HG02798 (cell line): ENCODE results near the gene KDM4B.

Experiments used
- ATAC-seq: cut with Tn5 transposase; IDR thresholded peaks from one replicate; pipeline ENCODE4 v1.9.1; 2021; ENCODE audit warnings: mild to moderate bottlenecking; ENCODE audit not compliant: unreplicated experiment, poor library complexity

KDM4B gene

DNA sequence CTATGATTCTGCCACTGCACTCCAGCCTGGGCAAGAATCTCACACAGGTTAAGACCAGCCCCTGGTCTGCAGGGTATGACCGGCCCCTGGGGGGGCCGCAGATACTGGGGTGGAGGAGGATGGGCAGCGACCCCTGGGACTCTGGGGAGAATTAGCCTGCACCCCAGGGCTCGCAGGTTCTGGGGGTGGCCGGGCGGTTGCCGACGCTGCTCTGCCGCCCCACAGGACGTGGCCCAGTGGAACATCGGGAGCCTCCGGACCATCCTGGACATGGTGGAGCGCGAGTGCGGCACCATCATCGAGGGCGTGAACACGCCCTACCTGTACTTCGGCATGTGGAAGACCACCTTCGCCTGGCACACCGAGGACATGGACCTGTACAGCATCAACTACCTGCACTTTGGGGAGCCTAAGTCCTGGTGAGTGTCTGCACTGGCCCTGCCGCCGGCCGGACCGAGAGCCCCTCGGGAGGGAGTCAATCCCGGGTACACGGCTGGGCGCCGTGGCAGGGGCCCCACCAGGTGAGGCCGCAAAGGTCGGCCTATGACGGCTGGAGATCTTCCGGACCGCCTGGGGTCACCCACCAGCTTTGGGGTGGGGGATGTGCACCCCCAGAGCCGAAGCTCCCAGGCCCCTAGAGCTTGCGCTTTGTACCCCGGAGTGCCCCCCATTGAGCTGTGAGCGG is 78.5 kb downstream of the KDM4B start:
- no peak for ATAC-seq

DNA sequence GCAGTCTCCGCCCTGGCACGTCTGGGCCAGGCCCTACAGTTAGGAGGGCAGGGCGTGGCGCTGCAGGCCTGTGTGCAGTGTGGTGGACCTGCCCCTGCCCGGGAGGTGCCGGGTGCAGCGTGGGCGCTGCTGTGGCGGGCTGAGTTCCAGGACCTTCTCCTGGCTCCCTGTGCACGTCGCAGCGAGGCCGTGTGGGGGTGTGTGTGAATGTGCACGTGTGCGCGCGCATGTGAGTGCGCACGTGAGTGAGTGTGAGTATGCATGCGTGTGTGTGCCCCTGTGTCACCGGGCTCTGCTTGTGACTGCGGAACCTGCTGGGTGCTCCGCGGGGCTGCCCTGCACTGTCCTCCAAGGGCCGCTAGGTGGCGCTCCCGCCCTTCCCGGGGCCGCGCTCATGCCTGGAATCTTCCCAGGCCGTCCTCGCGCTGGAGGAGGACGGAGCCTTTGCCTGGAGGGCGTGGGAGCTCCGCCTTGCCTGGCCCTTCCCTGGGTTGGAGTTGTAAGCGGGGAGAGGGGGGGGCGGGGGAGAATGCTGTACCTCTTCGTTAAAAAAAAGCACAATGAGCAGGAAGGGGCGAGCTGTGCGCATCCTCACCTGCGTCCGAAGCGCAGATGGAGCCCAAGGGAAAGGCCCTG is 79.3 kb downstream of the KDM4B start:
- ATAC-seq, result peak; percentile 48

DNA sequence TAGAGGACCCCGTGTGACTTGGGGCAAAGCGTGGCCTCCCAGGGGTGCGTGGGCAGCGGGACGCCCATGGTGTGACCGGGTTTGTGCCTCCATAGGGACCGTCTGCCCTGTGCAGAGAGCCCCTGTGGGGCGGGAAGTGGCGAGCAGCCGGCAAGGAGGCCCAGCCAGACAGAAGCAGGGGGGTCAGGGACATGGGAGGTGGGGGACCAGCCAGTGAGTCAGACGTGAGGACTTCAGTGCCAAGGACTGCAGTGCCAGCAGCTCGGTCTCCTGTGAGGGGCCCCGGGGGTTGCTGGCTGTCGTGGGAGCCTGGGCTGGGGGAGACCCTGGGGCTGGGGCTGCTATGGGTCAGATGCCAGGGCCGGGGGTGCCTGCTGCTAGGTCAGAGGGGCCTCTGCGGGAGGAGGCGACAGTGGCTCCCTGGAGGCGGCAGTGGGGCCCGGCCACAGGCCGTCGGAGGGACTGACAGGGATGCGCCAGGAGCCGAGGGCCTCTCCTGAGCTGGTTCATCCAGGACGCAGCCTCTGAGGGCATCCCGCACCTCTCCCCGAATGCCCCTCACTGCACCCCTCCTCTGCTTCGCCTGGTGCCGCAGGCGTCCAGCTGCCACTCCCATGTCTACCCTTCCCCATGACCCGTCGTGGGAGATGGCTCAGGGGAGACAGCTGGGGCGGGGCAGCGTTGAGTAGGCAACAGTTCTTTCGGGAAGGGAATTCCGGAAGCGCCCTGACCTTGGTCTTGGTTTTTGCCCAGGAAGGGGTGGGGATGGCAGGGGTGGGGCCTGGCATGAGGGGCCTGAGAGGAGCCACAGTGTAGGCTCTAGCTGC is 80.0 kb downstream of the KDM4B start:
- ATAC-seq, result no peak

DNA sequence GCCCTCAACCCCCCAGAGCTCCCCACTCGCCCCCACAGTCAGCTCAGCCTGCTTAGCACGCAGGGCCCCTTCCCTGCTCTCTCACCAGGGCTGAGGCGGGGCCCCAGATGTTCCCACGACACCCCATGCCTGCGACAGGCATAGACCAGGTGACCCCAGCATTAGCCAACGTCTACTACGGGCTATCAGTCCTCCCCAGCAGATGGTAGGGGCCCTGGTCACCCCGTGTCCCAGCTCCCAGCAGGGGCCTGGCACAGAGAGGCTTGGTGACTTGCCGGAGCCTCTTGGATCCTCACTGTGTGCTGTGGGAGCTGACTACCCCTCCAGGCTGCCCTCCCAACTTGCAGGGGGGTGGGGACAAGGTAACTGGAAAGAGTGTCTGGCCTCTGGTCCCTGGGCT is 80.6 kb downstream of the KDM4B start:
- no peak for ATAC-seq

DNA sequence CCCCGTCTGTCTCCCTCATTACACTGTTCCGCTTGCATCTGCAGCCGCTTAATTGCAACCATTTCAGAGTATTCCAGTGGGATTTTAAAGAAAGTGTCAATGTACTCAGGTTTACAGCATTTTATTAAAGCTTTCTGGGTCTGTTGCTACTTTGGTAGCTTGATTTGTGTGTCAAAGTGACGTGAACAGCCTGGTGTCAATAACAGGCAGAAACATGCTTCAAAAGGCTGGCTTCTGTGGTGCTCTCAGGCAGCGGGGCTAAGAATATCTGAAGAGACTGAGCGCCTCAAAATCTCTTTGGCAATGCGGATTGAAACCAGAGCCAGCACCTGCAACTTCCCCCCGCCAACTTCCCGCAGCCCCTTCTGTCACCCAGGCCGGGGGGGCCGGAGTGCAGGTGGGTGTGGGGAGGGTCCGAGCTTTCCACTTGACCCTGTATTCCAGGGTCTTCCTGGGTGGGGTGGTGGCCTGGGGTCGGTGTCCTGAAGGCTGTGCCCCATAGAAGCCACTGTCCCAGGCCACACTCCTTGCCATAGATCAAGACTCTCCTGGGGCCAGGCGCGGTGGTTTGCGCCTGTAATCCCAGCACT is 81.2 kb downstream of the KDM4B start:
- ATAC-seq, result no peak

DNA sequence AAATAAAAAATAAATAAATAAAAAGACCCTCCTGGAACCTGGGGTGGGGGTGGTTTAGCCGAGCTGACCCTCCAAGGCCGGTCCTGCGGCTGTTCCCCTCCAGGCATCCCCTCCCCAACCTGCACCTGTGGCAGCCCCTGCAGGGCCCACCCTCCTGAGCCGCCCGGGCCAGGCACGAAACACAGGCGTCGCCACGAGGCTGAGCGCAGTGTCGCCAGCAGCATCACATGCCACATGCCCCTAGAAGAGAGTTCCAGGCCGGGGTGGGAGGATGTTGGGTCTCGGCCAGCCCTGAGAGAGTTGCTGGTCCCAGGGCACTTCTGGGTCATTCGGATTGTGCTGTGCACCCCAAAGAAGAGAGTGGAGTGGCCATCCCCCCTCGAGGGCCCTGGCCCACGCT is 82.0 kb downstream of the KDM4B start:
- no peak for ATAC-seq

DNA sequence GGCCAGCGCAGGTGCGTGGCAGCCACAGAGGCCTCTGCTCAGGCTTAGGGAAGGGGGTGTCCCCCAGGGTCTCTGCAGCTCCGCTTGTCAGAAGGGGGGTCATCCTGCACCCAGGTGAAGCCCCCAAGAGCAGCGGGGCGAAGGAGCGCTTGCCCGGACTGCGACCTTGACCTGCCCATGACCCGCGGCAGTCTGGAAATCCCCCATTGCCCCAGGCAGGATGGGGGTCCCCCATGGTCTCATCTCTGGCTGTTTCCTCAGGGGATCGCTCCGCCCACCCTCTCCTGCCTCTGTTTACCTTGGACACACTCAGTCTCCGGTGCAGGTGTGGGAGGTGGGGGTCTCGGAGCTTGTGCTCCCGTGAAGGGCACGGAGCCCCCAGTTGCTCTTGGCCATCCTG is 82.7 kb downstream of the KDM4B start:
- no peak for ATAC-seq

DNA sequence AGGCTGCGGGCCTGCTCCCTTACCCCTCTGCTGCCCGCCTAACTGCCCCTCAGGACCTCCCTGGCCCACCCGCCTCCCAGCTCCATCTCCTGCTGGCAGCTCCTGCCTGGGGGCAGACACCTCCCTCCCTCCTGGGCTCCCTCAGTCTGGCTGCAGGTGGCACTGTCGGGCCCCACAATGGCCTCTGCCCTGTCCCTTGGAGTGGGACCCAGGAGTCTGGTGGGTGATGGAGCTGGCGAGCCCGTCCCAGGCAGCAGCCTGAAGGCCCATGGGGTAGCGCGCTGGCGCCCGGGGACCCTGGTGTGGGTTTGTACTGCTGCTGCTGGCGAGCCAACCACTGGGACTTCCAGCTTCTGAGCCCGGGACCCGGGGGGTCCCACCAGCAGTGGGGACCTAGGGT is 83.6 kb downstream of the KDM4B start:
- ATAC-seq, result no peak

DNA sequence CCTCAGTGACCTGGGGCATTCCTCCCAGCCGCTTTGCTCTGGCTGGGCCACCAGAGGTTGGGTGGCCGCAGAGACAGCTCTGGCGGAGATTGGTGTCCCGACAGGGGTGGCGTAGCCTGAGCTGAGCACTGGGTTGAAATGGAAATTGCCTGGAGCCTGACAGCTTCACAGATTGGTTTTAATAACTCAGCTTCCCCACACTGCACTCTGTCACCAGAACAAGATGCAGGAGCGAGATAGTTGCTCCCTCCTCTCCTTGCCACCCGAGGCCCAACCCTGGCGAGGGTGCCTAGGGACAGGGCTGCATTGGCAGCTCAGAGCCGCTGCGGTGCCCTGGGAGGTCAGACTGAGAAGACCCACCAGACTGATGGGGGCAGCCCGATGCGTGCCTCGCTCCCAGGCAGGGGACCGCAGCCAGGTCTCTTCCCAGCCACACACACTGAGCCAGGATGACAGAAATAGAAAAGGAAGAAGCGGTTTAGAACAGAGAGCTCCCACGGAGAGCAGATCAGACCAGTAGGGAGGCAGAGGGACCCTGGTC is 84.1 kb downstream of the KDM4B start:
- no peak for ATAC-seq

DNA sequence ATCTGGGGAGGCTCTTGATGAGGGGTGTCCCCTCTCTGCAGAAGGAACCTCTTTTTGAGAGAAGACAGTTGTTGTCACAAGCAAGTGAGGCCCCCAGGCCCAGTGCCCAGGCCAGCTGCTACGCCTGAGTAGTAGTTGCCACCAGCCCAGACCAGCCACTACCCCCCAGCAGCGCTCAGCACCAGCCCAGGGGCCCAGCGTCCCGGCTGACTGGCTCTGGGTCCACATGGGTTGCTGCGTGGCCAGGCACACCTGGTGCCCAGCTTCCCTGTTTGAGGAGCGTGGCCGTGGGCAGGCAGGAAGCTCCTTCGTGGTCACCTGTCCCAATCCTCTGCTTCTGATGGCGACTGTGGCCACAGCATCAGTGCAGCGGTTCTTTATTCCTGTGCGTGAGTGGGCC is 84.7 kb downstream of the KDM4B start:
- no peak for ATAC-seq

DNA sequence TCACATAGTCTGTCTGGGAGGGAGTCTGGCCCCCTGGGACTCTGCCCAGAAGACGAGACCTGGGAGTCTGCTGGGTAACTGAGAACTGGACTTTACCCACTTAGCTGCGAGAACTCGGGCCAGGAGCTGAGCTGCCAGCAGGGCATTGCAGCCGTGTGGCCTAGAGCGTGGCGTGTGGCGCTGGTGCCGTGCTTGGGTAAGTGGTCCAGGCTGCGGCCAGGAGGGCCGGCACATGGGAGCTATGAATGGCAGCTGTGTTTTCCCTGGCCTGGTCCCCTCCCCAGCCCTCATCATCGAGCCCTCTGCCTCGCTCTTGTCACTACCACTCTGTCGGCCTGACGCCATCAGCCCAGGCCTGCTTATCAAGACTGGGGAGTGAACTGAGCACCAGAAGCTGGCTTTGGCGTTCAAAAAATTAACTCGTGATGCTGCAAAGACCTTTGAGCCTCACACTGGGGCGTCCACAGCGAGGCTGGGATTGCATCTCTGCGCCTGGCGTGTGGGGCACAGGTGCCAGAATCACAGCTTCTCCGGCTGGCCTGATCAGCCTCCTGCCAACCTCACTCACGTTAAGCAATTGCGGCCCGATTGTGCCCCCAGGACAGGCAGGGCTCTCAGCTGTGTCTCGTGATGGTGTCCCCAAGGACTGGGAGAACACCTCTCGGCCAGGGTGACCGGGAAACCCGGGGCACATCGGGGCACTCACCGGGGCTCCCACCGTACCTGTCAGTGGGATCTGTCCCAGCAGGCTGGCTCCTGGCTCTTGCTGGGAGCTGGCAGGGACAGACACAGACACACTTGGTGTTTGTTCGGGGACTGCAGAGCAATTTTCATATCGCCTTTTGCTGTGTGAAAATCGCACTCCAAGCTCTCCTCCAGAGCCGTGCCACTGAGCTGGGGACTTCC is 85.9 kb downstream of the KDM4B start:
- ATAC-seq, result no peak

DNA sequence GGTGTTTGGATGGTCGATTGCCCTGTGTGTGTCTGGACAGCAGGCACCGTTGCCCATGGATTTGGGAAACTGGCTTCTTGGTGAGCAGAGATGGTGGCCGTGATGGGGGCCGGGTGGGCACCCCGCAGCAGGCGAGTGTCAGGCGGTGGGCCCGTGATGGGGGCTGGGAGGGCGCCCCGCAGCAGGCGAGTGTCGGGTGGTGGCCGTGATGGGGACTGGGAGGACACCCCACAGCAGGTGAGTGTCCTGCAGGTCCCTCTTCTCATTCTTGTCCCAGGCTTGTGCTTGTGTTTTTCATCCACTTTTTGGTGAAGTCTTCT is 86.5 kb downstream of the KDM4B start:
- no peak for ATAC-seq

DNA sequence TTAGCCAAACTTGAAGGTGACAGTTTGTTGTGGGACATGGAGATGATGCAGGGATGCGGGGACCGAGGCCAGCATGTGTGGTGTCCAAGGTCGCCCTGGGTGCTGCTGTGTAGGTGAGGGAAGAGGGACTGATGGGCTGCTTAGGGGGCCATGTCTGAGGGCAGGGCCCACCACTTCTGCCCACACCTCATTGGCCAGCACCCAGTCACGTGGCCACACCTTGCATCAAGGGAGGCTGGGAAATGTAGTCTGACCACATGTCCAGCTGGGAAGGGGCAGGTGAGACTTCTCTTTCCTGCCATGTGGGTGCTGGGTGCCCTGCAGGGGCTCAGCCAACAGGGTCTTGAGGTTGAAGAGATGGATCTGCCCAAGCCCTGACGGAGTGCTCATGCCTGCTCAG is 88.9 kb downstream of the KDM4B start:
- no peak for ATAC-seq

DNA sequence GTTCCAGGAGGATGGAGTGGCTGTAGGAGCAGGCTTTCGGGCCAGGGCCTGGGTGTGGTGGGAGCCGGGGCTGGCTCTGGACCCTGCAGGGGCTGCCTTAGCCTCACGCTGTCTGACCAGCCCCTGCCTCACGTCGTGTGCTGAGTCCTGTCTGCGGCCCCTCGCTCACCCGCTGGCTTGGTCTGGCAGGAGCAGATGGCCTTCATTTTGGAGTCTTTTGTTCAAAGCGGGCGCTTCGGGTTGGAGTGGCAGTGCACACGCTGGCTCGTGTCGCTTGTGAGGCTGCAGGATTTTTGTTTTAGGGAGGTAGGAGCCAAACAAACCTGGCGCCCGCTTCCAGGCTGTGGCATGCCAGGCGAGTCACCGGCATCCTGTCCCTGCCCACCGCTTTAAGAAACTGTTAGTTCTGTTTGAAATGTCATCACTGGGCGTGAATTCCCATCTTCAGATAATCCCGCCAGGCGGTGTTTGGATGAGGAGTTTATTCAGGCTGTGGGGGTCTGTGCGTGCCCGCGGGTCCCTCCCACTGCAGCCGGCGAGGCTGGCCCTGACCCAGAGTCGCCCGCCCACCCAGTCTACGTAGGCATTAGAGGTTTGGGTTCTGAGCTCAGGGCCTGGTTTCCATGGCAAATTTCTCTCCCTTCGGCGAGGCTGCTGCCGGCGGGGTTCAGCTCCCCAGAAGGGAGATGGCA is 89.8 kb downstream of the KDM4B start:
- no peak for ATAC-seq

DNA sequence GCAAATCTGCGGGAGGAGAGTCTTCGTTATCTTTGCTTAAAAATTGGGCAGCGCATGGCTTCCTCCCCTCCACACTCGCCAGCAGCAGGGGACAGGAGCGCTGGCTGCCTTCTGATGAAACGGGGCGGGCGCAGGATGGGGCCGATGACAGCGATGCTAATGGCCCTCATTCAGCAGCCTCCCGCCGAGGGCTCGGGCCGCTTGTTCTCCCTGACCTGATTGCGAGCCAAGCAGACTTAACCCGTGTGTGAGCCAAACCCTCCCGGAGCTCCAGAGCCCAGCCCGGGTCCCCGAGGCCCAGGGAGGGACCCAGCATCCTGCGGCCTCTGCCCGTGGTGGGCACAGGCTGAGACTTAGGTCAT is 90.3 kb downstream of the KDM4B start:
- no peak for ATAC-seq

DNA sequence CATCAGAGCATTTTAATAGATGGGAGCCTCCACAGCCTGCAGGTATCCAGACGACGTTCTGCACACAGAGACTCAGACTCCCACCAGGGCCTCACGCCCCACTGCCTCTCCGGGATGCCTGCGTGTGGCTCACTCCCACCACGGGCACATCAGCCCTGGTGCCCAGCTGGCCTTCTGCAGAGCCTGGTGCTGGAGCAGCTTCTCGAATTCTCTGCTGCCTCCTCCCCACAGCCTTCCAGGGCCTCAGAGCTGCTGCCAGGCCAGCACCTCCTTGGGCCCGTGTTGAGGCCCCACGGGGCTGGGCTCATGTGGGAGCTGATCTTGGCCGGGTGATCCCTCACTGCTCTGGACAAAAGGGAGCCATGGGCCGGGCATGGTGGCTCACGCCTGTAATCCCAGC is 90.9 kb downstream of the KDM4B start:
- ATAC-seq, result no peak

DNA sequence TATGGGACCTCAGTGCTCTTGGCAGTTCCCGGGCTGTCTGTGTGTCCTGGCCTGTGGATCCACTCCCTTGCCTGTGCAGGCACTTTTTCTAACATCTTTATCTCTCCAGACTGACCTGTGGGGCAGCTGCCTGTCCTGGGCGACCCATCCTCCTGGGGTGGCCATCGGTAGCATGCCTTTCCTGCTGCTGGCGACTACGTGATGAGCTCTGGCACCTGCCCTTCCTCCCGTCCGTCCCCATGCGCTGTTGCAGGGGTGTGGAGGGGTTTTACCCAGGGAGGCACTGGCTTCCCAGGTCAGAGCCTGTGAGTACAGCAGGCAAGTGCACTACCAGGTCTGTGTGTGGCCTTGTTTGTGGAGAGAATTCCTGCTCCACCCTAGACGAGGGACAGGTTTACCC is 93.3 kb downstream of the KDM4B start:
- no peak for ATAC-seq

DNA sequence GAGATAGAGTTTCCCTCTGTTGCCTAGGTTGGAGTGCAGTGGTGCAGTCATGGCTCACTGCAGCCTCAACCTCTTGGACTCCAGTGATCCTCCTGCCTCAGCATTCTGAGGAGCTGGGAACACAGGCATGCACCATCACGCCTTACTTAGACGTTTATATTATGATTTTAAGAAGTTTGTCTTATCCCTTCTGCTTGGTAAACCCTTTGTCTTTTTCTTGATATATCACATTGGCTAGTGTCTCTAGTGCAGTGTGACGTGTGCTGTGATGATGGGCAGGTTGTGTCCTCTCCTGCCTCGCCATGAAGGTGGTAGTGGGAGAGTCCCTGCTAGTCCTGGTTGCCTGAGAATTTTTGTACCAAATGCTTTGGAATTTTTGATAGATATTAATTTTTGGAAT is 93.9 kb downstream of the KDM4B start:
- ATAC-seq, result no peak

DNA sequence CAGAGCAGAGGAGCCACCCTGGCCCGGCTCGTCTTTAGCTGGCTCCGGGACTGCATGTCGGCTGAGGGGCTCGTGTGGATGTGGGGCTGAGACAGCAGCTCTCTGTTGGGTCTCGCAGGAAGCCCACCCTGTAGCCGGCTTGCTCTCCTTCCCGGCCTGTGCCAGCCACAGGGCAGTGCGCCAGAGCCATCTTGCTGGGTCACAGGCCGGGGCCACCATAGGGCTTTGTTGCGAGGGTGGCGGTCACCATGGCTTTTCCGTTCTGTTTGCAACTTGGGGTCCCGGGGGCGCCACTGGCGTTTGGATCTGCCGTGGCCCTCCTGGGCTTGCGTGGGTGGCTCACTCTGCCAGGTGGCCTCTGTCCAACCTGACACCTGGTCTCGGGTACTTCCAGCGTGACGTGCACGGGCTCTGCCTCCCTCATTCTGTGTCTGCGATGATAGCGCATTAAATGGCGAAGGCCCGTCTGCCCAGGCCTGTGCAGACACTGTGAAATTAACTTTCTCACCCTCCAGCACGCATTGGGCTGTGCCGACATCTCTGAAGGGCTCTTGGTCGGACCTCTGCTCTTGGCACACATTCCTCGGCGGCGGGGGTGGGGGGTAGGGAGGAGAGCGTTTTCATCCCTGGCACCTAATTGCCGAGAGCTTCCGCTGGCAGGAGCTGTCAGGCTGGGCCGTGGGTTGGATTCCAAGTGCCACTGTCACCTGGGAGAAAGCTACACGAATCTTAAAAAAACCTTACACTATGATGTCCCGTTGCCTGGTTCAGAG is 95.1 kb downstream of the KDM4B start:
- ATAC-seq, result no peak
